SK-N-SH (cell line): Measurements from ENCODE around the gene IFT172. TPM values are rescaled to one million over a fixed set of nuclear protein-coding genes. Genes with fewer than 3 reads are reported as not detected.

Source experiments
- CTCF ChIA-PET: fragments of 300-600, 350-600 bp; formaldehyde crosslinking; extraction: SDS; loops from one replicate; lab custom pipeline; 2021; lab: Yijun Ruan, JAX
- POLR2A ChIA-PET: fragments of 350-600 bp; sonication (Branson Sonifier 250); formaldehyde crosslinking; extraction: SDS; loops from one replicate; lab custom pipeline; 2020; ENCODE audit warnings: antibody characterized with exemption, inconsistent platforms; lab: Yijun Ruan, JAX
- DNase-seq: peaks from one replicate; pipeline ENCODE4 v3.0.0; 2012
- H2AFZ ChIP-seq: fragments of 200-600 bp; sonication (generic); 2 replicates; pipeline ENCODE4 v1.8.1; 2016; ENCODE audit warnings: antibody characterized with exemption, mild to moderate bottlenecking, low read depth
- H3F3A ChIP-seq: fragments of 200-600 bp; sonication (generic); replicated peaks from 2 replicates; pipeline ENCODE3; 2016; ENCODE audit warnings: antibody characterized with exemption, mild to moderate bottlenecking; ENCODE audit not compliant: insufficient read depth
- H3K27ac ChIP-seq, 2 experiments: fragments of 200-500 bp in 1 of 2; fragments of 200-600 bp in 1 of 2; sonication (Bioruptor generic) in 1 of 2; sonication (generic), shearing (Covaris generic) in 1 of 2; 2 replicates each; pipeline versions ENCODE4 v1.5.1 to v1.6.1; 2014 to 2016; ENCODE audit warnings: low read depth in 2 of 2, inconsistent platforms in 1 of 2, low read length in 1 of 2, mild to moderate bottlenecking in 1 of 2, mixed read lengths in 1 of 2
- H3K27me3 ChIP-seq: fragments of 200-600 bp; sonication (generic), shearing (Covaris generic); 2 replicates; pipeline ENCODE4 v1.6.1; 2016; ENCODE audit warnings: mixed run types; ENCODE audit not compliant: insufficient read depth
- H3K36me3 ChIP-seq, 2 experiments: fragments of 200-500 bp in 1 of 2; fragments of 200-600 bp in 1 of 2; sonication (Bioruptor generic) in 1 of 2; sonication (generic) in 1 of 2; replicated peaks in 1 of 2; 2 replicates each; pipeline versions ENCODE3 to v1.5.1; 2014 to 2016; ENCODE audit warnings: low read length in 1 of 2, mild to moderate bottlenecking in 1 of 2; ENCODE audit not compliant: insufficient read depth in 2 of 2, control insufficient read depth in 1 of 2
- H3K4me1 ChIP-seq, 2 experiments: fragments of 200-500 bp in 1 of 2; fragments of 200-600 bp in 1 of 2; sonication (Bioruptor generic) in 1 of 2; sonication (generic), shearing (Covaris generic) in 1 of 2; 2 replicates each; pipeline versions ENCODE4 v1.5.1 to v1.6.1; 2014 to 2016; ENCODE audit warnings: low read depth in 1 of 2, low read length in 1 of 2, mixed run types in 1 of 2; ENCODE audit not compliant: insufficient read depth in 2 of 2, control insufficient read depth in 1 of 2
- H3K4me2 ChIP-seq: fragments of 200-600 bp; sonication (generic), shearing (Covaris generic); 2 replicates; pipeline ENCODE4 v1.6.1; 2017; ENCODE audit warnings: mixed run types
- H3K4me3 ChIP-seq, 2 experiments: fragments of 200-500 bp in 1 of 2; fragments of 200-600 bp in 1 of 2; sonication (Bioruptor generic) in 1 of 2; sonication (generic), shearing (Covaris generic) in 1 of 2; 2 replicates each; pipeline versions ENCODE4 v1.5.1 to v1.8.1; 2014 to 2016; ENCODE audit warnings: low read depth in 2 of 2, inconsistent platforms in 1 of 2, low read length in 1 of 2, mild to moderate bottlenecking in 1 of 2, mixed read lengths in 1 of 2, moderate library complexity in 1 of 2
- H3K79me2 ChIP-seq: fragments of 200-600 bp; sonication (generic); 2 replicates; pipeline ENCODE4 v1.8.1; 2017; ENCODE audit warnings: mild to moderate bottlenecking; ENCODE audit not compliant: insufficient read depth
- H3K9ac ChIP-seq: fragments of 200-600 bp; sonication (generic); 2 replicates; pipeline ENCODE4 v1.6.1; 2017; ENCODE audit warnings: mixed run types
- H3K9me2 ChIP-seq: fragments of 200-600 bp; sonication (generic); 2 replicates; pipeline ENCODE4 v1.6.1; 2017; ENCODE audit warnings: mixed run types
- H3K9me3 ChIP-seq: fragments of 200-600 bp; sonication (generic); 2 replicates; pipeline ENCODE4 v1.6.1; 2017; ENCODE audit warnings: mixed run types, mild to moderate bottlenecking, moderate library complexity
- H4K20me1 ChIP-seq: fragments of 200-600 bp; sonication (generic); 2 replicates; pipeline ENCODE4 v1.6.1; 2017; ENCODE audit warnings: mild to moderate bottlenecking, mixed run types; ENCODE audit not compliant: insufficient read depth
- CHD2 ChIP-seq: fragments of 150-350 bp; IDR thresholded peaks from 2 replicates; pipeline ENCODE4 v1.6.1; 2018; ENCODE audit warnings: low read length; ENCODE audit not compliant: partially characterized antibody
- CTCF ChIP-seq: fragments of 200-600 bp; sonication (generic); IDR thresholded peaks from 2 replicates; pipeline ENCODE4 v1.6.1; 2017; ENCODE audit warnings: antibody characterized with exemption, mild to moderate bottlenecking, moderate library complexity
- GATA2 ChIP-seq: sonication (generic); formaldehyde crosslinking; IDR thresholded peaks from 2 replicates; pipeline ENCODE4 v1.5.0; 2020; ENCODE audit warnings: mild to moderate bottlenecking, missing genetic modification reagents
- MAX ChIP-seq: IDR thresholded peaks from 2 replicates; pipeline ENCODE4 v1.4.0; 2012; ENCODE audit warnings: low read depth
- NRF1 ChIP-seq: IDR thresholded peaks from 2 replicates; pipeline ENCODE4 v1.6.1; 2012; ENCODE audit warnings: low read depth, mild to moderate bottlenecking, low read length
- POLR2AphosphoS5 ChIP-seq: IDR thresholded peaks from 2 replicates; pipeline ENCODE4 v1.6.1; 2012; ENCODE audit warnings: low read depth, low read length
- RAD21 ChIP-seq: IDR thresholded peaks from 2 replicates; pipeline ENCODE4 v1.6.1; 2012; ENCODE audit warnings: mild to moderate bottlenecking, low read length
- RCOR1 ChIP-seq: fragments of 150-350 bp; IDR thresholded peaks from 2 replicates; pipeline ENCODE4 v1.6.1; 2017; ENCODE audit warnings: antibody characterized with exemption, low read length
- REST ChIP-seq: IDR thresholded peaks from 2 replicates; pipeline ENCODE4 v1.6.1; 2012; ENCODE audit warnings: mild to moderate bottlenecking, low read depth, low read length, moderate library complexity
- RXRA ChIP-seq: IDR thresholded peaks from 2 replicates; pipeline ENCODE4 v1.4.0; 2012; ENCODE audit warnings: low read depth, mild to moderate bottlenecking, borderline replicate concordance
- TAF1 ChIP-seq: IDR thresholded peaks from 2 replicates; pipeline ENCODE4 v1.6.1; 2012; ENCODE audit warnings: low read depth, mild to moderate bottlenecking, low read length, moderate library complexity, borderline replicate concordance
- WGBS: methylation state at CpG from one replicate; pipeline ENCODE4 v1.1.6; 2017; ENCODE audit warnings: low lambda C conversion rate; 5-methylcytosine and 5-hydroxymethylcytosine counted together
- polyA plus RNA-seq, 3 experiments: library from polyadenylated mRNA; depleted of rRNA; stranded (reverse); fragments of >200 nt; gene quantifications; 2 replicates each; pipeline ENCODE4 v1.2.3, GENCODE V29; 2012

The IFT172 gene
- polyA plus RNA-seq, 1 of the 3 experiments (the other 2 are of a cell fraction), result 31.3 TPM

- no peak for DNase-seq
- peaks cover 100% of the 10 kb centered on the region for H3K79me2 ChIP-seq
- no peak overlapping the region for H2AFZ ChIP-seq
- H3K9me2 ChIP-seq, result no peaks in the 10 kb centered on the region
- H3K36me3 ChIP-seq, result peaks cover 0 to 32% of the 10 kb centered on the region in 2 experiments
- H3K4me3 ChIP-seq, result no peak overlapping the region
- H3F3A ChIP-seq, result no peaks in the 10 kb centered on the region
- 100% methylated on average over 2 of the region's 2 CpGs for WGBS
- TF ChIP-seq GATA2 (CRISPR knock-in tag) (peak; percentile 19; the same call in 1 of the 2 replicates), REST (no peak)
- ChIA-PET CTCF (interaction anchor here (1.1 to 2.2 kb wide), 4 partner anchors 9 to 283 kb away, joined by 3 to 9 read pairs (median 4); partner anchors contain the start of genes PPM1G and ZNF513), POLR2A (interaction anchor here (0.7 to 1.4 kb wide), 3 partner anchors 9 to 29 kb away, joined by 3 read pairs; partner anchors contain the start of genes NRBP1 and PPM1G)
- H3K9ac ChIP-seq, result no peak overlapping the region
- H3K4me2 ChIP-seq, result no peak overlapping the region; the same call in 1 of the 2 replicates
- no peaks in the 10 kb centered on the region for H3K9me3 ChIP-seq
- no peak overlapping the region; a peak in 1 of 4 replicates for H3K27ac ChIP-seq
- H3K27me3 ChIP-seq, result no peaks in the 10 kb centered on the region
- H3K4me1 ChIP-seq, result no peaks in the 10 kb centered on the region; a peak in 1 of 4 replicates
- peaks cover 85% of the 10 kb centered on the region for H4K20me1 ChIP-seq
Measured at GRCh38 chr2:27400348-27401135, 89.0 kb downstream of the IFT172 start.

- Histone ChIP-seq H3K9ac (no peak overlapping the region), H3K4me1 (no peaks in the 10 kb centered on the region; a peak in 1 of 4 replicates), H3F3A (no peaks in the 10 kb centered on the region), H2AFZ (no peak overlapping the region), H3K36me3 (peaks cover 0 to 32% of the 10 kb centered on the region in 2 experiments), H4K20me1 (peaks cover 84% of the 10 kb centered on the region), H3K4me2 (no peak overlapping the region), H3K9me3 (no peaks in the 10 kb centered on the region), H3K27me3 (no peaks in the 10 kb centered on the region), H3K4me3 (no peak overlapping the region), H3K27ac (no peak overlapping the region), H3K79me2 (peaks cover 100% of the 10 kb centered on the region), H3K9me2 (no peaks in the 10 kb centered on the region)
- POLR2A ChIA-PET, result interaction anchor here (0.7 kb wide), 1 partner anchor 199 kb away, joined by 4 read pairs; no protein-coding TSS in a partner anchor
- no peak for DNase-seq
- 94% methylated on average over 5 of the region's 5 CpGs for WGBS
- no peak for TF ChIP-seq MAX
- no peak for TF ChIP-seq POLR2AphosphoS5
- no peak for TF ChIP-seq RXRA
- no peak for TF ChIP-seq NRF1
- no peak for TF ChIP-seq RAD21
- no peak for TF ChIP-seq CTCF
- no peak for TF ChIP-seq TAF1
- TF ChIP-seq RCOR1, result no peak
- TF ChIP-seq CHD2, result no peak
- CTCF ChIA-PET, result interaction anchor here (1.6 kb wide), 1 partner anchor 10 kb away, joined by 3 read pairs; the partner anchor contains the start of gene PPM1G
Measured at GRCh38 chr2:27398962-27399361, 90.6 kb downstream of the IFT172 start.
